ENCODE measurements around the gene NUDCD3.

The NUDCD3 gene

DNA sequence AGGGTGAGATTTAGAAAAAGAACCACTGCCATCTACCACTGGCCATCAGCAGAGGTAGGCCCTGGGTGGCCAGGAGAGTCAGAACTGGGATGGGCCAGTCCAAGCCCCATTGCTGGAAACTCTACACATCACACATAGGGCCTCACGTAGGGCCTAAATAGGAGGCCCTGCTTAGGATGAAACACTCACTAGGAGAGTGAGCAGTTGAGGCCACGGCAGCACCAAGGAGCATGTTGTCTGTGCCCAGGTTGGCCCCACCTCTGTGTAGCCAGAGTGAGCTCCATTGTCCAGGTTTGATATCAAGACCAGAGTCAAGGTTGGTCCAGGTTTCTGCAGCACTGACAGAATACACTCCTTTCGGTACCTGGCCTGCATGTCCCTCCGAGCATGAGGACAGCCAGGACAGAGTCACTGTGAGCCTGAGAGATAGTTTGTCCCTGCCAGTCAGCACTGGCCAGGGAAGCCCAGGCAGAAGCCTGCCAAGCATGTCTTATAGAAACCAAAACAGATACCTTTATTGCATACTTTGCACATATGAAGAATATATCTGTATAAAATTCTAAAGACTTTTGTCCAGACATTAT is 87.2 kb downstream of the NUDCD3 start:
- no peak overlapping the region for H3K27ac ChIP-seq
- TF ChIP-seq CTCF (IDR thresholded peaks at IDR 0.05) = no peak
- no peak for TF ChIP-seq ZFX (IDR thresholded peaks at IDR 0.05; ENCODE audit: borderline replicate concordance)

DNA sequence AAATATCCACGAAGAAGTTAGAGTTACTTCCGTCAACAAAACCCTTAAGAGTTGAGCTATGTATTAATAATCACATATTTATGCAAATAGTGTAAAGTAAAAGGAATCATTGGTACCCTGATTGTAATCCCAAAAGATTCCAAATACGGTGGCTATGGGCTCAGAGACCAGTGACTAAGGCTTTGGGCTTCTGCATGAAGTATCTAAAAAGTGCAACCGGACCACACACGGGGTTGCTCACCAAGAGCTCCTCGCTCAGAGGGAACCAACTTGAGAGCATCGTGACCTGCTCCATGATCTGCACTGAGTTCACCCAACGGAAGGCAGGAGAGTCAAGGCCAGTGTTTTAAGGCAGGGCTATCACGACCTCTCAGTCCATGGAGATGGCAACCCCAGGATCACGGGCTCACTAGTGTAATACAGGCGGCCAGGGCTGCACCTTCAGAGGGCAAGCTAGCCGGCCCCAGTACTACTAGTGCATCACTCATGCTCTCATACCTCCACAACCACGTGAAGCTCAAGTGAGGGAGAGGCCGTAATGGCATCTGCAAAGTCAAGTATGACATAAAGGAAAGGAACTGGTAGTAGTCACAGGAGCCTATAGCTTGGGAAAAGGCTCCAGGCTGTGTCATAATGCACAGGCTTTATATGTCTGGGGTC is 87.9 kb downstream of the NUDCD3 start:
- H3K27ac ChIP-seq = no peak overlapping the region
- TF ChIP-seq ZFX (IDR thresholded peaks at IDR 0.05; ENCODE audit: borderline replicate concordance) (no peak), CTCF (IDR thresholded peaks at IDR 0.05) (no peak)

GRCh38 chr7:44401692-44402091 is 88.8 kb downstream of the NUDCD3 start:
- H3K27ac ChIP-seq = no peak overlapping the region
- no peak for TF ChIP-seq CTCF (IDR thresholded peaks at IDR 0.05)
- TF ChIP-seq ZFX (IDR thresholded peaks at IDR 0.05; ENCODE audit: borderline replicate concordance) = no peak

DNA sequence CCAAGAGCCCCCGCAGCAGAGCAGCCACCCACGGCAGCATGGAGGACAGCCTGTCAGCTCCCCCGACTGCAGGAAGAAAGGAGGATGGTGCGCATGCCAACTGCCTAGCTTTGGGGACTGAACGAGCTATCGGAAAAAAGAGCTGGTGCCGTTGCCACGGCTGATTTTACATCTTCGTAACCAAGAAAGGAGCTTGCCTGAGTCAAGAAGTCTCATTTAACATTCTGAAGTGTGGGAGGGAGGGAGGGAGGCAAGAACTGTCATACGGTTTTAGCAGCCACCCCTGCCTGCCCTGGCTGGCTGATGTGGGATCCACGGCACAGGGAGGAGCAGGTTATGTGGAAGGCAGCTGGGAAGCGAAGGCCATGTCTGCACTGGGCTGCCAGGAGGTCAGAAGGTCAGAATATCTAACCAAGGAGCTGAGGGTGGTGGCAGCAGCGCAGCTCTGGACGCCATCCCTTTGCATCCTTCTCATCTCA is 90.4 kb downstream of the NUDCD3 start:
- TF ChIP-seq ZFX (IDR thresholded peaks at IDR 0.05; ENCODE audit: borderline replicate concordance) (no peak), CTCF (IDR thresholded peaks at IDR 0.05) (no peak)
- H3K27ac ChIP-seq = no peak overlapping the region

- TF ChIP-seq ZFX (IDR thresholded peaks at IDR 0.05; ENCODE audit: borderline replicate concordance) (no peak), CTCF (IDR thresholded peaks at IDR 0.05) (no peak)
Measured at GRCh38 chr7:44398953-44399574, 91.4 kb downstream of the NUDCD3 start.

DNA sequence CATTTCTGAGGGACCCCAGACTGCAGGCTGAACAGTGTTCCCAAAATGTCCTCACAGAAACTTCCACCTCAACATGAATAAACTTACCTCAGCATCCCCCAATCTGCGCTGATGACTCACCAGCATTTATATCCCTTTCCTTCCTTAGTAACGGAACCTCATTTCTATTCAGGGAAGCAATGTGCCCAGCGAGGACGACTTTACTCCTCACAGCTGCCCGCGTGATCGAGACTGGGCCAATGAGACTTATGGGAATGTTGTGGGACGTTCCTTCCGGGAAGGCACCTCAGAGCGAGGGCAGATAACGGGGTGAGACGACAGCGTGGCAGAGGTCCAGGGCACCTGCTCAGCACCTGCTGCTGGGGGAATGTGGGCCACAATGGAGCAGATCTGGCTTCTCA is 91.9 kb downstream of the NUDCD3 start:
- H3K27ac ChIP-seq = no peak overlapping the region
- TF ChIP-seq ZFX (IDR thresholded peaks at IDR 0.05; ENCODE audit: borderline replicate concordance) (no peak), CTCF (IDR thresholded peaks at IDR 0.05) (no peak)

More at GRCh38 chr7:44398953-44399574, 91.4 kb downstream of the NUDCD3 start:
- H3K27ac ChIP-seq = no peak overlapping the region
